Measurements from ENCODE around the gene PC. TPM values are rescaled to one million over a fixed set of nuclear protein-coding genes. Genes with fewer than 3 reads are reported as not detected.

PC gene
- total RNA-seq, 1 donor from 2014 or later: 30.3 TPM

GRCh38 chr11:66912911-66913310 lies 45.3 kb downstream of the PC start:
- no peak for DNase-seq (ENCODE audit: low spot score)

GRCh38 chr11:66912361-66912760 lies 45.8 kb downstream of the PC start:
- no peak for DNase-seq (ENCODE audit: low spot score)

GRCh38 chr11:66910669-66911068 lies 47.5 kb downstream of the PC start:
- no peak for DNase-seq (ENCODE audit: low spot score)

DNA sequence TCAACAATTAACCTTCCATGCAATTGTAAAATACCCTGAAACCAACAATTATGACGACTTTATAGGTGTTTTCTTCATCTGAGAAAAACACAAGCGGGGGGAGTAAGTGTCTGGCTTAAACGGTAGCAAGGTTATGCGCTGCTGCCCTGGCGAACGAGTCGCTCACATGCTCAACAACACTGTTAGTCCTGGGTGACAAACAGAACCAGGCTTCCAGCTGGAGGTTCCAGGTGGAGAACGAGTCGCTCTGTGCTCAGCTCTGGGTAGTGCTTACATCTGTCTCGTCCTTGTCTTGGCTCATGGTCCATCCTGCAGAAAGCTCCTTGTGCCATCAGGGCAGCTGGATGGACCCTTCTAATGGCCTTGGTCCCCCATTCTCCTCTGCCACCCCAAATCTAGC lies 48.2 kb downstream of the PC start:
- no peak for DNase-seq (ENCODE audit: low spot score)

- no peak for DNase-seq (ENCODE audit: low spot score)
Measured at GRCh38 chr11:66909181-66909580, 49.0 kb downstream of the PC start.

GRCh38 chr11:66907751-66908630 lies 50.2 kb downstream of the PC start:
- DNase-seq (ENCODE audit: low spot score): no peak

- DNase-seq (ENCODE audit: low spot score): peak; percentile 41
Measured at GRCh38 chr11:66906061-66906733, 52.0 kb downstream of the PC start.

GRCh38 chr11:66905631-66906030 lies 52.6 kb downstream of the PC start:
- DNase-seq (ENCODE audit: low spot score): no peak

DNA sequence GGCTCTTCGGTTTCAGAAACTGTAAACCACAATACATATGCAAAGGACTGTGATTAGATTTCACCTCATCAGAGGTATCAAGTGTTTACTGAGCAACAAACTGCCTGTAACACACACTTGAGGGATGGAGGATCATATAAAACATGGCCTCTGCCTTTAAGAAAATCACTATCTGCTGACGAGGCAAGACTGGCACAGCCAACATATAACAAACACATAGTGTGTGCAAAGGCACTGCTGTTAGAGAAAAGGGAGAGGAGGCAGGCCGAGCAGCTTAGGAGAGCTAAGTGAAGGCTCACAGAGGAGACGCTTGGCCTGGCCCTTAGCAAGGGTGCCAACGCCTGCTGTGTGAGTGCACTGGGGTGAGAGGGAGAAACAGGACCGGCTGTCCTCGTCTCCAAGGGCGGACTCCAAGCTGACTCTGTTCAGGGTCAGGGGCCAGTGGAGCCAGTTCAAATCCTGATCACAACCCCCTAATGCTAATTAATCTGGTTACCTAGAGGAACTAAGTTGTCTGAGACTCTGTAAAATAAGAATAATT lies 53.1 kb downstream of the PC start:
- no peak for DNase-seq (ENCODE audit: low spot score)

DNA sequence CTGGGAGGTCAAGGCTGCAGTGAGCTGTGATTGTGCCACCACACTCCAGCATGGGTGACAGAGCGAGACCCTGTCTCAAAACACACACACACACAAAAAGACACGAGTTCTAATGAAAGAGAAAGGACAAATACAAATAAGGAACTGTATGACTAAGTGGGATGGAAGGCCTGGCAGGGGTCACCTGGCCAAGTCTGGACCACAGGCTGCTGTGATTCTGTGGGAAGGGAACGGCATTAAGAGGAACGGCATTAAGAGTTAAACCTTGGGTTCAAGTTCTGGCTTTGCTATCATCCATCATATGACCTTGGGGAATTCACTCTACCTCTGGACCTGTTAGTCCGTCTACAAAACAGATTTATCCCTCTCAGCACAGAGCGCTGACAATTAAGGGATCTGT lies 53.6 kb downstream of the PC start:
- DNase-seq (ENCODE audit: low spot score): no peak

- DNase-seq (ENCODE audit: low spot score): no peak
Measured at GRCh38 chr11:66904055-66904454, 54.1 kb downstream of the PC start.

DNA sequence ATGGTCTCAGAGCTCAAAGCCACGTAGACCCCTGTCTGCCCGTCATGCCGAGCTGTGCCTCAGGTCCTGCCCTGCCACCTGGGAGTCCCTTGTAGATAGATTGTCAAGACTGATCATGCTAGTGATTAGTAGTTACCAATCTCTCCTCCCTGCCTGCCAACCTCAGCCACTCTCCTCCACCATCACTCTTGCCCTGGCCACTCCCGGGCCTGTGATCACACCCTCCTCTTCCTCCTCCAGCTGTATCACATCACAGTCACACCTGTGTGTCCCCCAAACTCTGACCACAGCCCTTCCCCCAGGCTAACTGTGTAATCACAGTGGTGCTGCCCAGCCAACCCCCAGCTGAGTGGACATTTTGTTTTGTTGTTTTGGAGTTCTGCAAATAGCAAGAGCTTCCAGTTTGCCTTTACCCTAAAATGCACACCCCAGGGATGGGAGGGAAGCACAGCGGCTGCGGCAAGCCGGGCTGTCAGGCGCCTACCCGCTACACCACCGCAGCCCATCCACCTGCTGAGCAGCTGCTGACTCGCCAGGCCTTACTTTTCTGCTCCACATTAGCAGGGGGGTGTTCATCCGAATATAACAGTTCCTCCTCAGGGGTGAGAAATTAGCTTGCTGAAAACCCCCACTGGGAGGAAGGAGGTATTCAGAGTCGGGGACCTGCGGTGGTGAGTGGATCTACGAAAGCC lies 55.6 kb downstream of the PC start:
- DNase-seq (ENCODE audit: low spot score): no peak

DNA sequence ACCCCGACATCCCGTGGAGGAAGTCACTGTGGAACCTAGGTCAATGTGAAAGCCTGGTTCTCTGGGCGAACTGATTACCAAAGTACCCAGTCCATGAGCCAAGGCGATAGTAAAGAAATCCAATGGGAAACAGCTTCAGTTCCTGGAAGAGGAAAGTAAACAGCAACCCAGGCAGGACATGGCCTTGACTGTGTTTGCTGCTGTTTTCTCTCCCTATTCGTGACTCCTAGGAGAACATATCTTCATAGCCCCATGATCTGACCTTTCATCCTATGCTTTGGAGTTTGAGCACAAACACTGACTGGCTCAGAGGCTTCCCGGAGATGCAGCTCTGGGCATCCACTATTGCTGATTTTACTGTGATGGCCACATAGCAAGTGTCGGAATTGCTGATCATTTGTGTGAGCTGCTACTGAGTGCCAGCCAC lies 56.2 kb downstream of the PC start:
- DNase-seq (ENCODE audit: low spot score): no peak

DNA sequence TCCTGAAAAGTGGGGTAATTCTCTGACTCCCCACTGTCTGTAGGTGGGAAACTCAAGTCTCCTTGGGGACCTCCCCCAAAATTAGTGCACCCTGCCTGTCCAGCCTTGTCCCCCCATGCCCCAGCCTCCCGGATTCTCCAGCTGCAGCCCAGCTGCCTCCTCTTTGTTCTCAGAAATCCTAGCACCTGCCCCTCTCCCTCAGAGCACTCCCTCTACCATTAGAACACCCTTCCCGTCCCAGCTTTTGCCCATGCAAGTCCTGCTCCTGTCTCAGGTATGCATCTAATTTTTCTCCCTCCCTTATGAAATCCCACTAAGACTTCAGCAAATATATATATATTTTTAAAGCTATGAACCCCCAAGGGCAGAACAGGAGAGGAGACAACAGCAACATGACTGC lies 64.0 kb downstream of the PC start:
- no peak for DNase-seq (ENCODE audit: low spot score)

DNA sequence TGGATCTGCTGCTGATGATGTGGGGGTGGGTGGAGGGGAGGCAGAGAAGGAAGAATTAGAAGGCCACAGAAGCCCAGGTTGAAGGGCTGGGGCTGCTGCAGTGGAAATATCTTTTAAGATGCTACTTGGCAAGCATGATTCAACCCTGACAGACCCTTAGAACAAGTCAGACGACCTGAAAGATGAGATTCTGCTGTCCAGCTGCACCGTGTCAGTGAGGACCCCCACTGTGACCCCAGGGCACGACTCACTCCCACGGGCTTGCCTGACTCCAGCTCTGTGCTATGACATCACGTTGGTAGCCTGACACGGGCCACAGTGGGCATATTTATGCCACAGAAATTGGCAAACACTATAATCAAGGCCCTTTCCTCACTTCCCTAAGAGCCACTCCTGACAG lies 65.3 kb downstream of the PC start:
- DNase-seq (ENCODE audit: low spot score): no peak

- no peak for DNase-seq (ENCODE audit: low spot score)
Measured at GRCh38 chr11:66891851-66892660, 66.1 kb downstream of the PC start.

- DNase-seq (ENCODE audit: low spot score): no peak
Measured at GRCh38 chr11:66889960-66890359, 68.2 kb downstream of the PC start.

GRCh38 chr11:66888282-66888681 lies 69.9 kb downstream of the PC start:
- DNase-seq (ENCODE audit: low spot score): no peak

DNA sequence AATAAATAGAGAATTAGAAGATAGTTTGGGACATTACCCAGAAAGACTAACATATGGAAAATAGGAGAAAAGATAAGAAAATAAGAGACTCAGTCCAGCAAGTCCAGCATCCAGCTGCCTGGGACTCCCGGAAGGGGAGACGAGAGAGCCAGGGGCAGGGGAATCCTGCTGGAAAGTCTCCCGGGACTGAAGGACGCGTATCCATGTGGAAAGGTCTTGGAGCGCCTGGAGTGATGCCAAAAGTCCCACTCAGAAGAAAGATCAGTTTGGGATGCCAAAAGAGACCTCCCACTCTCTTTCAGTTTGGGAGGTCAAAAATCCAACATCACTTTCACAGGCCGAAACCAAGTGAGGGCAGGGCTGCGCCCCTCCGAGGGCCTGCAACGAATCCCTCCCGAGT lies 70.7 kb downstream of the PC start:
- DNase-seq (ENCODE audit: low spot score): no peak

- DNase-seq (ENCODE audit: low spot score): no peak
Measured at GRCh38 chr11:66886671-66887221, 71.4 kb downstream of the PC start.

DNA sequence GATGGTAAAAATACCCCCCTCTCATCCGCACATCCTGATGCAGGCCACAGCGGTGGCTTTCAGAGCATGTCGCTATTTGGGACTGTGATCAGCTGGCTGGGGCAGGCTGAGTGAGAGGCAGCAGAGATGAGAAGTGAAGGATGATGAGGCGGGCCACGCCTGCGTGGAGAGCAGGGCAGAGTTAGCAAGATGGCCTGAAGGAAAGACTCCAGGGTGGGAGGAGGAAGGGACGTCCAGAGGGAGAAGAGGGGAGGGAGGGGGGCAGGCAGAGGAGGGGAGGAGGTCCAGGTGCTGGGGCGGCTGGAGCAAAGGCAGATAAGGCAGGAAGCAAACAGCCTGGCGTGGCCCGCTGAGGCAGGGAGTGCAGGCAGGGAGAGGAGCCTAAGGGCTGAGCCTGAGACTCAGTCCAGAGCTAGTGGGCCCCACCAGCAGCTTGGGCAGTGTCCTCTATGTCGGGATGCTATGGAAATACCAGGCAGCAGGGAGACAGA lies 72.2 kb downstream of the PC start:
- peak; percentile 43 for DNase-seq (ENCODE audit: low spot score)
